Measurements from ENCODE around the gene LOXL3.

DNA sequence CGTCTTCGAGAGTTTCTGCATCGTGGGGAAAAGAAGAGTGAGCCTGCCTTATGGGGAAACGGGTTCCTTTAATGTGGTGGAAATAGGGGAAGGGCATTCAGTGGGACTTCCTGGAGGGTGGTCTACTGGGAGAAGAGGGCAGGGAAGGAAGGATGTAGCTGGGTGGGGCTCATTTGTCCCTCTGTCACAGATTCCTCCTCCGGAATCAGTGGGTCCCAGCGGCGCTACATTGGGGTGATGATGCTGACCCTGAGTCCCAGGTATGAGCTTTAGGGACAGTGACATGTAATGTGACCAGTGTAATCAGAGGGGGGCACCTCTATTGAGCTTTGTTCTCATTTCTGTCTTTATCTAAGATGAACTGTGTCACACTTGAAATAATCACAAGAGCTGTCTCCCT, 22.1 kb downstream of the LOXL3 start:
- TF ChIP-seq, protein P1, sequence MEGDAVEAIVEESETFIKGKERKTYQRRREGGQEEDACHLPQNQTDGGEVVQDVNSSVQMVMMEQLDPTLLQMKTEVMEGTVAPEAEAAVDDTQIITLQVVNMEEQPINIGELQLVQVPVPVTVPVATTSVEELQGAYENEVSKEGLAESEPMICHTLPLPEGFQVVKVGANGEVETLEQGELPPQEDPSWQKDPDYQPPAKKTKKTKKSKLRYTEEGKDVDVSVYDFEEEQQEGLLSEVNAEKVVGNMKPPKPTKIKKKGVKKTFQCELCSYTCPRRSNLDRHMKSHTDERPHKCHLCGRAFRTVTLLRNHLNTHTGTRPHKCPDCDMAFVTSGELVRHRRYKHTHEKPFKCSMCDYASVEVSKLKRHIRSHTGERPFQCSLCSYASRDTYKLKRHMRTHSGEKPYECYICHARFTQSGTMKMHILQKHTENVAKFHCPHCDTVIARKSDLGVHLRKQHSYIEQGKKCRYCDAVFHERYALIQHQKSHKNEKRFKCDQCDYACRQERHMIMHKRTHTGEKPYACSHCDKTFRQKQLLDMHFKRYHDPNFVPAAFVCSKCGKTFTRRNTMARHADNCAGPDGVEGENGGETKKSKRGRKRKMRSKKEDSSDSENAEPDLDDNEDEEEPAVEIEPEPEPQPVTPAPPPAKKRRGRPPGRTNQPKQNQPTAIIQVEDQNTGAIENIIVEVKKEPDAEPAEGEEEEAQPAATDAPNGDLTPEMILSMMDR (conservative IDR thresholded peaks at IDR 0.05; ENCODE audit: low read length): no peak
- TF ChIP-seq EZH2phosphoT487 (IDR thresholded peaks at IDR 0.05; ENCODE audit: borderline replicate concordance, low read depth, low read length): no peak
